ENCODE data around the gene DZIP1.
"Not testable (repeated sequence)": the region's sequence is repeated elsewhere in the genome, so short reads cannot be mapped to it uniquely, and the experiment has no call there.

DZIP1 gene

DNA sequence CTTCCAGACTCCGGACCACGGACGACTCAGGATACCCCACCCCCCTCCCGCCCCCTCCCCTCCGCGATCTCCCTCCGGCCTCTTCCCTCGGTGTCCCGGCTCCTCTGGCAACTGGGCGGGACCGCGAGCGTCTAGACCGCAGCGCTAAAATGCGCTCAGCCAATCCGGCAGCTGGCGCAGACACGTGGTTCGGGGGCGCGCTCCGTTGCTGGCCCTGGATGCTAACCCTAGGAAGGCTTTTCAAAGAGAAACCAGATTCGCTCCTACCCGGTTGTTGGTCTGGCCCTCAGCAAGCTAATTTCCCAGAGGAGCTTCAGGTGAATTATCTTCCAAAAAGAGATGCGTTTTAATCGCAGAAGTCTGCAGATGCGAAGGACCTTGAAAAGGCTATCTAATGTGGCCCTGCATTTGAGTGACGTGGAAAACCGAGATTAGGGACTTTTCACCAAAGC, at the start of gene DZIP1:
Gene DZIP1 (minus strand): TSS at position 106 of the 452 bp plus-strand sequence. CDS start 2,677 bp downstream, outside the sequence.
- no peak for DNase-seq (ENCODE audit: low spot score)

DNA sequence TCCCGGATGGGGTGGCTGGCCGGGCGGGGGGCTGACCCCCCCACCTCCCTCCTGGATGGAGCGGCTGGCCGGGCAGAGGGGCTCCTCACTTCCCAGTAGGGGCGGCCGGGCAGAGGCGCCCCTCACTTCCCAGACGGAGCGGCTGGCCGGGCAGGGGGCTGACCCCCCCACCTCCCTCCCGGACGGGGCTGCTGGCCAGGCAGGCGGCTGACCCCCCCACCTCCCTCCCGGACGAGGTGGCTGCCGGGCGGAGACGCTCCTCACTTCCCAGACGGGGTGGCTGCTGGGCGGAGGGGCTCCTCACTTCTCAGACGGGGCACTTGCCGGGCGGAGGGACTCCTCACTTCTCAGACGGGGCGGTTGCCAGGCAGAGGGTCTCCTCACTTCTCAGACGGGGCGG, 46.5 kb upstream of the DZIP1 start:
- not testable (repeated sequence) for DNase-seq (ENCODE audit: low spot score)

DNA sequence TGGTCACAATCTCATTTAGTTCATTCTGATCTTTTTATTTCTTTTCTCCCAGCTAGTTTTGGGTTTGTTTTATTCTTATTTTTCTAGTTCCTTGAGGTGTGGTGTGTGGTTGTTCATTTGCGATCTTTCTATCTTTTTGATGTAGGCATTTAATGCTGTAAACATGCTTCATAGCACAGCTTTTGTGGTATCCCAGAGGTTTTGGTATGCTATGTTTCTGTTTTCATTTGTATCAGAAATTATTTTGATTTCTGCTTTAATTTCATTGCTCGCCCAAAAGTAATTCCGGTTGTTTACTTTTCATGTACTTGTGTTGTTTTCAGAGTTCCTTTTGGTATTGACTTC, 45.0 kb upstream of the DZIP1 start:
- no peak for DNase-seq (ENCODE audit: low spot score)

DNA sequence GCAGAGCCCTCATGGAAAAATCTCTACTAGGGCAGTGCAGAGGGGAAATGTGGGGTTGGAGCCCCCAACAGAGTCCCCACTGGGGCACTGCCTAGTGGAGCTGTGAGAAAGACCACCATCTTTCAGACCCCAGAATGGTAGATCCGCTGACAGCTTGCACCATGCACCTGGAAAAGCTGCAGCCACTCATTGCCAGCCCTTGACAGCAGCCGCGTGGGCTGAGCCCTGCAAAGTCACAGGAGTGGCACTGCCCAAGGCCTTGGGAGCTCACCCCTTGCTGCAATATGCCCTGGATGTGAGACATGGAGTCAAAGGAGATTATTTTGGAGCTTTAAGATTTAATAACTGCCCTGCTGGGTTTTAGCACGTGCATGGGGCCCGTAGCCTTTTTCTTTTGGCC, 40.5 kb upstream of the DZIP1 start:
- not testable (repeated sequence) for DNase-seq (ENCODE audit: low spot score)

DNA sequence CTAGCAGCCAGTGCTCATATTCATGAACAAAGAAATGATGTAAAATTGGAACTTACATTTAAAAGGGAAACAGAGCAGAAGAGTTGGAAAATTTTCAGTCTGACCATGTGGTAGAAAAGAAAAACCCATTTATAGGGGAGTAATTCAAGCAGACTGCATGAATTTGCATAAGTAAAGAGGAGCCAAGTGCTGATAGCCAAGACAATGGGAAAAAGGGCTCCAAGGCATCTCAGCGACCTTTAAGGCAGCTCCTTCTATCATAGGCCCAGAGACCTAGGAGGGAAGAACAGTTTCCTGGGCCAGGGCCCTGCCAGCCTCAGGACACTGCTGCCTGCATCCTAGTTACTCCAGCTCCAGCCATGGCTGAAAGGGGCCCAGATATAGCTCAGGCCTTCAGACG, 39.9 kb upstream of the DZIP1 start:
- DNase-seq (ENCODE audit: low spot score) = no peak

DNA sequence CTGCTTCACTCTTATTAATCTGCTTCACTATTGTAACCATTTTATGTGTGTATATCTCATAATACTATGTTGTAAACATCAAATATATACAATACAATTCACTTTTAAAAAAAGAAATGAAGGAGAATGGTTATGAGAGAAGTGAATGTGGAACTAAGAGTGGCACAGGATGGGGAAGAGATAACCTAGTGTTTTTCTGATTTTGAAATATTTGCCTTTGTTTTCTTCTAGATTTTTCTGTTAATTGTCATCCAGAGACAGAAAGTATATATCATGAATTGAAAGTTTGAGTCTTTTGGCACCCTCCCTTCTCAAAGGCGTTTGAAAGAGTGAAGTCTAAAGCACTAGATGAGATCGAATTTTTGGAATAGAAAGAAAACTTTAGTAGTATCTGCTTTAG, 35.2 kb upstream of the DZIP1 start:
- no peak for DNase-seq (ENCODE audit: low spot score)

DNA sequence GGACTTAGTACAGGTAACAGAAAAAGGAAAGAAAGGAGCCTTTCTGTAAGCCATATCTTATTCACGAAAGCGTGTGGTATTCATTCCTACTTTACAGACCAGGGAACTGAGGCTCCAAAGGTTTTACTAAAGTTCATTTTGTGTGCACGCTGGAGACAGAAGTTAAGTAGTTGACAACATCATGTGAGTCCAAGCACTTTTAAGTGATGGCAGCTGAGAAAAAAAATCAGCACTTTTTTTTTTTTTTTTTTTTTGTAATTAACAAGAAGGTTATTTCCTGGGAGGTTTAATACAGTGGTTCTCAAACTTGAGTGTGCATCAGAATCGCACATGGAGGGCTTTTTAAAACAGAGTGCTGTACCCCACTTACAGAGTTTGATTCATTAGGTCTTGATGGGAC, 34.5 kb upstream of the DZIP1 start:
- no peak for DNase-seq (ENCODE audit: low spot score)

- peak; percentile 25 for DNase-seq (ENCODE audit: low spot score)
These were observed 33.2 kb upstream of the DZIP1 start for GRCh38 chr13:95677564-95678266.

- DNase-seq (ENCODE audit: low spot score) = peak; percentile 97
These were observed 32.5 kb upstream of the DZIP1 start, which contains the start of gene DNAJC3 for GRCh38 chr13:95676762-95677563. Gene DNAJC3 (plus strand): TSS chr13:95677139. CDS start chr13:95677256, 117 bp downstream.

DNA sequence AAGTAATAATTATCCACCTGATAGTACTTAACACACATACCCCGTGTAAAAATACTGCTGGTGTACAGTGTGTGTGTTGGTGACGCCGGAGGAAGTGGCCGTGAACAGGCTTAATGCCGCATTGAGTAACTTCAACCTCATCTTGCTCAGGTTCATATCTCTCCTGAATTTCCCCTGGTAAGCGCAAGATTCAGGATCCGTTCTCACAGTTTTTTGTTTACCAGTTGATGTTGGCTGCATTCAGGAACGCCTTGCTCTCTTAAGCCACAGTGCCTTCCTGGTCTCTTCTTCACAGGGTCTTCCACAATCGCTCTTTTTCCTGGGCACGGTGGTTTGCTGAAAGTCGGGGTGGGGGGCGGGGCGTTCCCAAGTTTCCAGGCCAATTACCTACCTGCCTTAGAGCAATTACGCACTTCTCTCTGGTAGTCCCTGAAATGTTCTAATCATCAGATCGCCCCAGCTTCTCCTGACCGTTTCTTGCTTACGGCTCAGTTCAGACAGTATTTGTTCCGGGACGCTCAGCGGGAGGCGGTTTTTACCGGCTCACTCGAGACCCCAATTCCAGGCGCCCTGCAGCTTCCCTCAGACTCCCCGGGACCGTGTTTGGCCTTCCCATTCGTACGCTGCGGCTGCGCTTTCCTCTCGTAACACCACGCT, 31.7 kb upstream of the DZIP1 start:
- DNase-seq (ENCODE audit: low spot score) = peak; percentile 20

DNA sequence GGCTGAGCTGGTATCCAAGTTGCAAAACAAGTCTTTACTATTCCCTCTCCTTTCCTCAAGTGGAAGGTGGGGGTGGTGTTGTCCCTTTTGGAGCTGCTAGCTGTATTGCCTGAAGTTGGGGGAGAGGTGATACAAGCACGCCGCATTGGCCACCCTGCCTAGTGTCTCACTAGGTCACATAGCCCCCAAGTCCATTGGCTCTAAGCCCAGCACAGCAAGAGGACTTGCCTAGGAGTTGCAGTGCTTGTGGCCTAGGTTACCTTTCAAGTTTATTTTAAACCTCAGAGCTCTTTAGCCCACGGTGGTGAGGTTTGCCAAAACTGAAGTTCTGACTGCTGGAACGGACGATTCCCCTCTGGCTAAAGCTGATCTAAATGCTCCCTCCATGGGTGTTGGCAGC, 27.1 kb upstream of the DZIP1 start:
- no peak for DNase-seq (ENCODE audit: low spot score)

DNA sequence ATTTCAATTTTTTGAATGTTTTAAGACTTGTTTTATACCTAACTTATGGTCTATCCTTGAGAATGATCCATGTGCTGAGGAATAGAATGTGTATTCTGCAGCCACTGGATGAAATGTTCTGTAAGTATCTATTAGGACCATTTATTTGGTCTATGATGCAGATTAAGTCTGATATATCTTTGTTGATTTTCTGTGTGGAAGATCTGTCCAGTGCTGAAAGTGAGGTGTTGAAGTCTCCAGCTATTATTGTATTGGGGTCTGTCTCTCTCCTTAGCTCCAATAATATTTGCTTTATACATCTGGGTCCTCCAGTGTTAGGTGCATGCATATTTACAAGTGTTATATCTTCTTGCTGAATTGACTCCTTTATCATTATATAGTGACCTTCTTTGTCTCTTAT, 22.7 kb upstream of the DZIP1 start:
- DNase-seq (ENCODE audit: low spot score) = not testable (repeated sequence)

- peak; percentile 39 for DNase-seq (ENCODE audit: low spot score)
These were observed 16.6 kb upstream of the DZIP1 start for GRCh38 chr13:95660981-95661581.

GRCh38 chr13:95659500-95659899, 15.0 kb upstream of the DZIP1 start:
- DNase-seq (ENCODE audit: low spot score) = no peak

DNA sequence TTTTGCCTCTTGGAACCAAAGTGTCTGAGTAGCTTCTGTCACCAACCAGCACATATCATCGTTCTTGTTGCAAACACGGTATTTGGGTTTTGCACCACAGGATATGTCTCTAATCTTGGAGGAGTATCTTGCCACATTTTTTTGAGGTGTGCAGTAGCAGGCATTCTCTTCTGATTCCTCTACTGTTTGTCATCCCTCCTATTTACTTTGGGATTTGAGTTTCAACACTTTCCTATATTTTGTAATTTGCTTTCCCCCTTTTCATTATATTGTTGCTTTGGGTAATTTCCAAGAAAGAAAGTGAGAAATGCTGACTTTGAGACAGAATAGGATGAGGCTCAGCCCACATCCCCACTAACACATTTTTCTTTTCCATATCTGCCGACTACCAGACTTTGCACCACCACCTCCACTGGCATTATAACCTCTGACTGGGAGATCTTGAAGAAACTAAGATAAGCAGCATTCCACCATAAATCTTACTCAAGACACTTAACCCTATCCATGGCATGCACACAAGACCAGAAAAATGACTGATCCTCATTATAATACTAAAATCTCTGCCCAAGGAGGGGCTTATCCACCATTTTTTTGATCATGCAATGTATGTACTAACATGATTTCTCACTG, 12.0 kb upstream of the DZIP1 start:
- DNase-seq (ENCODE audit: low spot score) = no peak

- no peak for DNase-seq (ENCODE audit: low spot score)
These were observed 8.3 kb upstream of the DZIP1 start for GRCh38 chr13:95652821-95653220.

GRCh38 chr13:95652244-95652764, 7.8 kb upstream of the DZIP1 start:
- DNase-seq (ENCODE audit: low spot score) = no peak

DNA sequence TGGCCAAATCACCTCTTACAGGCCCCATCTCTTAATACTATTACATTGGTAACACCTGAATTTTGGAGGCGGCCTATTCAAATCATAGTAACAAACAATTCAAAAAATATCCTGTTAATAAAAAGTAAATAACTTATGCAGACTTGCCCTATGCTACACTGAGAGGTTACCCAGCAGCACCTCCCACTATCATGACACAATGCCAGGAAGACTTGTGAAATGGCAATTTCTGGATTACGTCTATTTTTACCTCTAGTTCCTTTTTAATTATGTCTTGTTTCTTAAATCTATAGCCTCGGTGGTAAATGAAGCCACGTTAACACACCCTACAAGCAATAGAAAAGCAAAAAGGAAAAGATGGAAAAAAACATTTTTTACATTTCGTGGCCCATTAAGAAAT, 6.2 kb upstream of the DZIP1 start:
- no peak for DNase-seq (ENCODE audit: low spot score)

DNA sequence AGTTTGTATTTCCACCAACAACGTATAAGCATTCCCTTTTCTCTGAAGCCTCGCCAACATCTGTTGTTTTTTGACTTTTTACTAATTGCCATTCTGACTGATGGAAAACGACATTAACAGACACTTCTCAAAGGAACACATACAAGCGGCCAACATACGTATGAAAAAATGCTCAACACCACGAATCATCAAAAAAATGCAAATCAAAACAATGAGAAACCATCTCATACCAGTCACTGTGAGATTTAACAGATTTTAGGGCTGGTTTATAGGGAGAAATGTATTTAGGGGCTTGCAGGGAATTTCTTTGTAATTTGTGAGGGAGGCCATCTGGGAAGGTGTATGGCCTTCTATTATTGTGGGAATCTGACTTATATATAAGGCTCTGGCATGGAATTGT, 2.8 kb upstream of the DZIP1 start:
- no peak for DNase-seq (ENCODE audit: low spot score)

- no peak for DNase-seq (ENCODE audit: low spot score)
These were observed 439 bp downstream of the DZIP1 start for GRCh38 chr13:95643936-95644598.

DNA sequence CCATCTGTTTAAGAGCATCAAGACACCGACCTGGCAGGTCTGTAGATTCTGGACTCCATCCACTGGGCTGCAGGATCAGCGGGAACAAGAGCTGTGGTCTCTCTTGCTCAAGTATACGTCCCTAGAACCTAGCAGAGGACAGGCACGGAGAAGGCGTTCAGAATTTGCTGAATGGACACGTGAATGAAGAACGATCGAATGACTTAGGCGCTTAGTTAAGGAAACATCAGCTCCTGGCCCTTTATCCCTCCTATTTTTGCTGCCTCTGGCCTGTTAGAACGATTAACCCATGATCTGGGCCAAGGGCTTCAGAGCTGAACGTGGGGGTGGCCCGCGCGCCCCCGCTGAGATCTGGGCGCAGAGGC, 953 bp downstream of the DZIP1 start:
- DNase-seq (ENCODE audit: low spot score) = no peak

Data from hematopoietic multipotent progenitor cell treated with erythropoietin and hydrocortisone succinate and interleukin-3 and kit ligand, for 15 days (in vitro differentiated cells).